ENCODE results near the gene UBL4B.

GRCh38 chr1:110123224-110123623 is 11.0 kb downstream of the UBL4B start:
- no peak for TF ChIP-seq POLR2AphosphoS5 (IDR thresholded peaks at IDR 0.05; ENCODE audit: low read depth, low read length)
- TF ChIP-seq POLR2A (IDR thresholded peaks at IDR 0.05; ENCODE audit: low read depth, low read length), result no peak
